Liver (tissue), 3 donors: ENCODE results near the gene YDJC.

Source experiments
- EGR1 ChIP-seq, 2 donors: IDR thresholded peaks; 2 replicates each; pipeline ENCODE4 v1.6.1; 2016 to 2018; ENCODE audit warnings: antibody characterized with exemption in 2 of 2, low read depth in 2 of 2
- SP1 ChIP-seq: IDR thresholded peaks from 2 replicates; pipeline ENCODE4 v1.6.1; 2018; ENCODE audit warnings: antibody characterized with exemption, mild to moderate bottlenecking
- TF ChIP-seq, protein P1 (sequence below): IDR thresholded peaks from 2 replicates; pipeline ENCODE4 v1.6.1; 2016; ENCODE audit warnings: antibody characterized with exemption
- TF ChIP-seq, protein P2 (sequence below): fragments of 150-350 bp; IDR thresholded peaks from 2 replicates; pipeline ENCODE4 v1.5.1; 2017; ENCODE audit warnings: improper control_type of control experiment, low read depth, low read length; ENCODE audit not compliant: missing input control
- TF ChIP-seq, protein P3 (sequence below): IDR thresholded peaks from 2 replicates; pipeline ENCODE4 v1.6.1; 2016; ENCODE audit warnings: antibody characterized with exemption
- donor health status: healthy.
- donor health status: healthy.

DNA sequence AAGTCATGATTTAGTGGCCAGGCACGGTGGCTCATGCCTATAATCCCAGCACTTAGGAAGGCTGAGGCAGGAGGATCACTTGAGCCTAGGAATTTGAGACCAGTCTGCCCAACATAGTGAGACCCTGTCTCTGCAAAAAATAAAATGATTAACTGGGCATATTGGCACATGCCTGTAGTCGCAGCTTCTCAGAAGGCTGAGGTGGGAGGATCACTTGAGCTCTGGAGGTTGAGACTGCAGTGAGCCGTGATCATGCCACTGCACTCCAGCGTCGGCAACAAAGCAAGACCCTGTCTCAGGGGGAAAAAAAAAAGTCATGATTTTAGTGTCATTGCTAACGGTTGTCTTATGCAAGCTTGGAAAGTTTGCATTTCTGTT, 50.4 kb downstream of the YDJC start:
- TF ChIP-seq, protein P1, sequence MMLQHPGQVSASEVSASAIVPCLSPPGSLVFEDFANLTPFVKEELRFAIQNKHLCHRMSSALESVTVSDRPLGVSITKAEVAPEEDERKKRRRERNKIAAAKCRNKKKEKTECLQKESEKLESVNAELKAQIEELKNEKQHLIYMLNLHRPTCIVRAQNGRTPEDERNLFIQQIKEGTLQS, result no peak
- TF ChIP-seq, protein P2, sequence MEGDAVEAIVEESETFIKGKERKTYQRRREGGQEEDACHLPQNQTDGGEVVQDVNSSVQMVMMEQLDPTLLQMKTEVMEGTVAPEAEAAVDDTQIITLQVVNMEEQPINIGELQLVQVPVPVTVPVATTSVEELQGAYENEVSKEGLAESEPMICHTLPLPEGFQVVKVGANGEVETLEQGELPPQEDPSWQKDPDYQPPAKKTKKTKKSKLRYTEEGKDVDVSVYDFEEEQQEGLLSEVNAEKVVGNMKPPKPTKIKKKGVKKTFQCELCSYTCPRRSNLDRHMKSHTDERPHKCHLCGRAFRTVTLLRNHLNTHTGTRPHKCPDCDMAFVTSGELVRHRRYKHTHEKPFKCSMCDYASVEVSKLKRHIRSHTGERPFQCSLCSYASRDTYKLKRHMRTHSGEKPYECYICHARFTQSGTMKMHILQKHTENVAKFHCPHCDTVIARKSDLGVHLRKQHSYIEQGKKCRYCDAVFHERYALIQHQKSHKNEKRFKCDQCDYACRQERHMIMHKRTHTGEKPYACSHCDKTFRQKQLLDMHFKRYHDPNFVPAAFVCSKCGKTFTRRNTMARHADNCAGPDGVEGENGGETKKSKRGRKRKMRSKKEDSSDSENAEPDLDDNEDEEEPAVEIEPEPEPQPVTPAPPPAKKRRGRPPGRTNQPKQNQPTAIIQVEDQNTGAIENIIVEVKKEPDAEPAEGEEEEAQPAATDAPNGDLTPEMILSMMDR, result no peak
- TF ChIP-seq EGR1 (IDR thresholded peaks at IDR 0.05; ENCODE audit: low read depth in 2 of 2) (no peak), SP1 (no peak)
- TF ChIP-seq, protein P3, sequence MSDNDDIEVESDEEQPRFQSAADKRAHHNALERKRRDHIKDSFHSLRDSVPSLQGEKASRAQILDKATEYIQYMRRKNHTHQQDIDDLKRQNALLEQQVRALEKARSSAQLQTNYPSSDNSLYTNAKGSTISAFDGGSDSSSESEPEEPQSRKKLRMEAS, result no peak
